Activated CD8-positive, alpha-beta memory T cell treated with anti-CD3 and anti-CD28 coated beads for 4 hours (primary cell): ENCODE data around the gene DNAJB14.

ENCODE experiments used
- DNase-seq, 2 donors: peaks; one replicate each; pipeline ENCODE4 v3.0.0-alpha.2; 2020; ENCODE audit warnings: low read depth in 2 of 2

The DNAJB14 gene

DNA sequence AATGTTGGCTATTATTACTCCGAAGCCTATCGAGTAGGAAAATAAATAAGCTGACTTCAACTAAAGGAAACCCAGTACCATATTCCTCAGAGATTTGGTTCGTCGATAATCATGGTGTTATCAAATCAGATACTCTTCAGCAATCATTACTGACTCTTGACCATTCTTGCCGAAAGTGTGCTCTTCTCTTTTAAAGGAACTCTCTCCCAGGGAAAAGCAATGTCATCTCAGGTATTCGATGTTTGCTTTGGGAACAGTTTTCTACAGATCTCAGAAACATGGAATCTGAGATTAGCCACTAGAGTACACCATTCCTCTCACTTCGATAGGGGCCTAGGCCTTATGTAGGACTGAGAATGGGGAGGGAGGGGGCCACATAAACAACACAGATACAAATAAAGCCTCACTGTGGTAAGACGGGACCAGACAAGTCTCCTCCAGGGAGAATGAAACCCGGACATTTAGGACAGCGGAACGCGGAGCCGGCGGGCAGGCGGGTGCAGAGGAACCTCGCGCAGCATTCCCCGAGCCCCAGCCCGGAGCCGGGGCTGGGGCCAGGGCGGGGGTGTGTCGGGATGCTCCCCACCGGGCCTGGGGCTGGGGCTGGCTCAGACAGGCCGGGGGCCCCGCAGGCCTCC lies 581 bp downstream of the DNAJB14 start:
- no peak for DNase-seq

DNA sequence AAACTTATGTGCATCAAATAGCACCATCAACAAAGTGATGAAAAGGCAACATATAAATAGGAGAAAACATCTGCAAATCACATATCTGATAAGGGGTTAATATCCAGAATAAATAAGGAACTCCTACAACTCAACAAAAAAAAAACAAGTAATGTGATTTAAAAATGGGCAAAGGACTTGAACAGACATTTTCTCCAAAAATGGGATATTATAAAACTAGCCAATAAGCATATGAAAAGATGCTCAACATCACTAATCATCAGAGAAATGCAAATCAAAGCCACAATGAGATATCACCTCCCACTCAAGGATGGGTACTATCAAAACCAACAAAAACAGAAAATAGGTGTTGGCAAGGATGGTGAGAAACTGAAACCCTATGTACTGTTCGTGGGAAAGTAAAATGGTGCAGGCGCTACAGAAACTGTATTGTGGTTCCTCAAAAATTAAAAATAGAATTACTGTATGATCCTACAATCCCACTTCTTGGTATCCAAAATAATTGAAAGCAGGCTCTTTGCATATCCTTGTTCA lies 2.4 kb downstream of the DNAJB14 start:
- DNase-seq: no peak

- DNase-seq: no peak
Observed at GRCh38 chr4:99938243-99938753, 8.1 kb downstream of the DNAJB14 start.

GRCh38 chr4:99934891-99935290 lies 11.5 kb downstream of the DNAJB14 start:
- no peak for DNase-seq

GRCh38 chr4:99927566-99927965 lies 18.9 kb downstream of the DNAJB14 start:
- no peak for DNase-seq

- DNase-seq: no peak
Observed at GRCh38 chr4:99921174-99921573, 25.2 kb downstream of the DNAJB14 start.

GRCh38 chr4:99918656-99919055 lies 27.8 kb downstream of the DNAJB14 start:
- DNase-seq: no peak

- DNase-seq: no peak
Observed at GRCh38 chr4:99917575-99917974, 28.8 kb downstream of the DNAJB14 start.

DNA sequence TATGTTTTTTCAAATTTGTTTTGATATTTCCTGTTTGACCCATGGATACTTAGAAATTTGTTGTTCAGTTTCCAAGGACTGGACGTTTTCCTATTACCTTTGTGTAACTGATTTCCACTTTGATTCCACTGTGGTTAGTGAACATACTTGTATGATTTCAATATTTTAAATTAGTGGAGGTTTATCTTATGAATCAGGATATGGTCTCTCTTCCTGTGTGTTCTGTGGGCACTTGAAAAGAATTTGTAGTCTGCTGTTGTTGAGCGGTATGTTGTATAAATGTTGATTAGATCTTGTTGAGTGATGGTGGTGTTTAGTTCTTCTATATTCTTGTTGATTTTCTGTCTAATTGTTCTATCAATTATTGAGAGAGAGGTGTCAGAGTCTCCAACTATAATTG lies 31.0 kb downstream of the DNAJB14 start:
- no peak for DNase-seq

DNA sequence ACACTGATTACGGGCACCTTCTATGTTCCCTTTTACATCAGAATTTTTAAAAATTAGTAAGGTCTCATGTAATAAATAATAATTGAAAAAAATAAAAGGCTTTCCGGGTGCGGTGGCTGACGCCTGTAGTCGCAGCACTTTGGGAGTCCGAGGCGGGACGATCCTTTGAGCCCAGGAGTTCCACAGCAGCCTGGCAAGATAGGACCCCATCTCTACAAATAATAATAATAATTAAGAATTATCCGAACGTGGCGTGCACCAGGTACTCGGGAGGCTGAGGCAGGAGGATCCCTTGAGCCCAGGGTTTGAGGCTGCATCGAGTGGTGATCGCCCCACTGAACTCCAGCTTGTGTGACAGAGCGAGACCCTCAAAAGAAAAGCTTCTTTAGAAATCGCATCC lies 51.4 kb downstream of the DNAJB14 start:
- no peak for DNase-seq

DNA sequence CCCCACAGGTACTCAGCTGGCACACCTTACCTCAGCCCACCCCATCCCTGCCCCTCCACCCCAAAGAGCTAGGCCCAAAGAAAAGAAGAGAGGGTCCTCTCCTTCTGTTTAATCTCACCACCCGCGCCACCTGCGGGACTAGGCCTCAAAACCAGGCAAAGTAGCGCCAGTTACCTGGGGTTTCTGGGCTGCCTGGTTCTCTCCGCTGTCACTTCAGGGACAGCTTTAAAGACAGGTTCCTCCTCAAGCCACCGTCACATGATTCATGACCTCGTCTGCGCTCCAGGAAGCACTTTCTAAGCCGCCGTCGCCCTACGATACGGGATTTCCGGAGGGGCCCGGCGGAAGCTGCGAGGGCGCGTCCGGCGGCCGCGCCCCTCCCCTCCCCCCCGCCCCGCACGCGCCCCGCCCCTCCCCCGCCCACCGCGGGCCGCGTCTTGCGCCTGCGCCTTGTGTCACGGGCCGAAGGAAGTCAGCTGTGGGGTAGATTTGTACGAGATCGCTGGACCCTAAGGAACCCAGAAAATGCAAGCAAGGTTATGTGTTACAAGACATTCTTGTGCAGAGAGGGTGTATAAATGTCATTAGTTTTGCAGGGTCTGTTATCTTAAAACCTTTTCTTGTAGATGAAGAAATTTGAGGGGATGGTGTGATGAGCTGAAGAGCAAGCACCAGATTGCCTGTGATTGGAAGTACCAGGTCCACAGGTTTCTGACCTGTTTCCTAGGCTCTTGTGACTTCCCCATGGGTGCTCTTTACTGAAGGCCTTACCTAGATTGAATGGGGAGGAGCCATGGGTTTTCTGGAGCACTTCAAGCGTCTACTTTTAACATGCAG lies 52.0 kb downstream of the DNAJB14 start, which contains the start of gene LAMTOR3:
LAMTOR3 (minus strand) TSS at position 267 of the 837 bp plus-strand sequence. CDS start 464 bp downstream, outside the sequence.
- DNase-seq: peak; percentile 71 to 79

DNA sequence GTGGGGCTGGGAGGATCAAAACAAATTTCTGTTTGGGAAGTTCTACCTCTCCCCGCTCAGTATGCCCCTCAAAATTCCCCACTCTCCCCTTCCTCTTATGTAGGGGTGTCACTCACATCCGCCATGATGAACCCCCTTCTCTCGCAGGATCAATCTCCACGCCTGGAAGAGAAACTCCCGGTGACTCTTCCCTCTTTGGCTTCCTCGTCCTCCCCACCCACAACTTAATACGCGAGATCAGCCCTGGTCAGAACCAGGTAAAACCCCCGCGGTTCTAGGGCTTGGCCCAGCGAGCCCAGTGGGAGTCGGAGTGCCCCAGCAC lies 52.6 kb downstream of the DNAJB14 start:
- DNase-seq: no peak

- no peak for DNase-seq
Observed at GRCh38 chr4:99893029-99893428, 53.4 kb downstream of the DNAJB14 start.

- no peak for DNase-seq
Observed at GRCh38 chr4:99891351-99891750, 55.1 kb downstream of the DNAJB14 start.

DNA sequence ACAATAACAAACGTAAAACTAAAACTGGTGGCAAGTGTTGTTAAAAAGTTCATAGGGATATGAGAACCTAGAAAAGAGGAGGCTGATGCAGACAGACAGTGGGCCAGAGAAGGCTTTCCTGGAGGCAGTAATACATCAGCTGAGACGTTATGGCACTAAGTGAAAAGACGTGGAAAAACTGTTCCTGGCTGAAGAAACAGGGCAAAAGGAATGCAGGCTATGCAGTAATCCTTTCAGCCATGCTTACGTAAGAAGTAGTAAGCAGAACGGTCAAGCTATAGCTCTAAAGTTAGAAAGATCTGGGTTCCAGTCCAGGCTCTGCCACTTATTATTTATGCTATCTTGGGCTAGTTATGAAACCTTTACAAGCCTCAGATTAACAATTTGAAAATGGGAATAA lies 58.6 kb downstream of the DNAJB14 start:
- no peak for DNase-seq

DNA sequence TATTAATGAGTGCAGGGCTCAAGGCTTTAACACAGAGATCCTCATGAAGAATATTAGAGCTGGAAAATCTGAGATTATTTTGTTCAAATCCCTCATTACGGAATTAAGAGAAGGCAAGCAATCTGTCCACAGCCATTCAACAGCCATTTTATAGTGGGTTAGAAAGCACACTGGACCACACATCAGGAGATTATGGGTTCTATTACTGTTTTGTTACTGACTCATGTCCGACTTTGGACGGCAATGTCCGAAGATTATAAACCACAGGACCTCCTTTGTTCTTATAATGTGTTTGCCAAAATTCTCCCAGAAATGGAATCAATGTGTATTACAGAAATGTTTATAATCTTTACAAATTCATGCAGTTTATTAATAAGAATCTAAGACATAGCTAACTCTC lies 60.3 kb downstream of the DNAJB14 start:
- DNase-seq: no peak

DNA sequence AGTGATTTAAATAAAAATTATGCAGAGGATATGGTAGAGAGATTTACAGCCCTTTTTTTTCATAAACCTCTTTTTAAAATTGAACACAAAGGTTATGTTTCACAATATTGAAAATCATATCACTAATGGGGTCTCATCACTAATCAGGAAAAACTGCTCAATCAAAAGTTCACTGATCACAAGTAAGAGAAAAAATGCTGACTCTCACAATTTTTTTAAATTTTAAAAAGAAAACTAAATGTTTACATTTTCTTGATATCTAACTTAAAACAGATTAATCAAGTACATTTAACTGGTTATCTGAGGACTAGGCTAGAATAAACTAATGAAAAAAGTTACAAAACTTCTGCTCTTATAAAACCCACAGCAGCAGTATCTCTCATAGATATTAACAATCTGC lies 60.7 kb downstream of the DNAJB14 start:
- no peak for DNase-seq

- no peak for DNase-seq
Observed at GRCh38 chr4:99885063-99885664, 61.3 kb downstream of the DNAJB14 start.

DNA sequence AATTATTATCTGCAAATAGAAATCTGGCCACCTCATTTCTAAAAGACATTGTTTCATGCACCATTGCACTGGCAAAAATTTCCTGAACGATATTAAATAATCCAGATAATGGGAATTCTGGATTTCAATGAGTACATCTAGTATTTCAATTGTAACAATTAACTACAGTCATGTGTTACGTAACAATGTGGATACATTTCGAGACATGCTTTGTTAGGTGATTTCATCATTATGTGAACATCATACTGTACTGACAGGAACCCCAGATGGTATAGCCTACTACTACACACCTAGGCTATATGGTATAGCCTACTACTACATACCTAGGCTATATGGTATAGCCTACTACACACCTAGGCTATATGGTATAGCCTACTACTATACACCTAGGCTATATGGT lies 67.0 kb downstream of the DNAJB14 start:
- DNase-seq: no peak

DNA sequence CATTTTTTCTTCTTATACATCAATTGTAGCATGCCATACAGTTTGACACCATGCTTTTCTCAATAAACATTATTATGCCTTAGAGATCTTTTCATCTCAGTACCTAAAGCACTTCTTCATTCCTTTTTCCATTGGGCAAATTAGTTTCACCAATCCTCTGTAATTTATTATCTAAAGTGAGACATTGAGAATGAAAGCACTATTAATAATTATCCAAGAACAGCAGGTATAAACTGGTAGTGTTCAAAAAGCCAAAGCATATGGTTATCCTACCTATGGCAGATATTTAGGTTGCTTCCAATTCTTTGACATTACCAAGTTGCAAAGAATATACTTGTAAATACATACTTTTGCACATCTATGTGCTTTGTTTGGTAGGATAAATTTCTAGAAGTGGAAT lies 67.8 kb downstream of the DNAJB14 start:
- no peak for DNase-seq

- no peak for DNase-seq
Observed at GRCh38 chr4:99876946-99877345, 69.5 kb downstream of the DNAJB14 start.

- no peak for DNase-seq
Observed at GRCh38 chr4:99875071-99875470, 71.3 kb downstream of the DNAJB14 start.

- no peak for DNase-seq
Observed at GRCh38 chr4:99872570-99872969, 73.8 kb downstream of the DNAJB14 start.
